A673 (cell line): ENCODE measurements around the gene TMEM18.

Experiments used
- EZH2 ChIP-seq: fragments of 200-600 bp; sonication (generic); IDR thresholded peaks from 2 replicates; pipeline ENCODE4 v1.6.1; 2017; ENCODE audit warnings: borderline replicate concordance, low read depth, mild to moderate bottlenecking, mixed read lengths, antibody characterized with exemption, low read length; ENCODE audit not compliant: poor library complexity, severe bottlenecking
- TF ChIP-seq, protein P1 (sequence below): fragments of 300-800, 200-600 bp; sonication (generic); conservative IDR thresholded peaks from 2 replicates; pipeline ENCODE4 v1.5.1; 2017; ENCODE audit warnings: low read depth, mild to moderate bottlenecking, antibody characterized with exemption, low read length, moderate library complexity, mixed read lengths

DNA sequence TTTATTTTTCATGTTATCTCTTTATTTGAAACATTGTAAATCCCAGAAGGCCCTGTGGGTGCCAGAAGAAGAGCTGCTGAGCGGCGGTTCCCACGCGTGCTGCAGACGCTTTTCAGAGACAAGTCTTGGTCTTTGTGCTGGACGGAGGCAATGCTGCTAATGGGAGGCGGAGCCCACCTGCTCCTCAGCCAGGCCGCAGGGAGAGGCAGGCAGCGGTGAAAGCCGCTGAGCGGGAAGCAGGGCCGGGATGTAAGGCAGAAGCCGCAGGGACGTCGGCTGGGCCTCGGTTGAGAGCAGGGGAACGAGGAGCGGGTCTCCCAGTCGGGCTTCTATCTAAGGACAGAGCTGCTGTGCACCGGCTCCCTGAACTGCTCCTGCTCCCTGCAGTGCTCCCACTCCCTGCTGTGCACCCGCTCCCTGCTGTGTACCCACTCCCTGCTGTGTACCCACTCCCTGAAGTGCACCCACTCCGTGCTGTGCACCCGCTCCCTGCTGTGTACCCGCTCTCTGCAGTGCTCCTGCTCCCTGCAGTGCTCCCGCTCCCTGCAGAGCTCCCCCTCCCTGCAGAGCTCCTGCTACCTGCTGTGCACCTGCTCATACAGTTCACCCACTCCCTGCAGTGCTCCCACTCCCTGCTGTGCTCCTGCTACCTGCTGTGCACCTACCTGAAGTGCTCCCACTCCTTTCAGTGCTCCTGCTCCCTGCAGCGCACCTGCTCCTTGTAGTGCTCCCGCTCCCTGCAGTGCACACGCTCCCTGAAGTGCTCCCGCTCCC lies 16.4 kb downstream of the TMEM18 start:
- TF ChIP-seq, protein P1, sequence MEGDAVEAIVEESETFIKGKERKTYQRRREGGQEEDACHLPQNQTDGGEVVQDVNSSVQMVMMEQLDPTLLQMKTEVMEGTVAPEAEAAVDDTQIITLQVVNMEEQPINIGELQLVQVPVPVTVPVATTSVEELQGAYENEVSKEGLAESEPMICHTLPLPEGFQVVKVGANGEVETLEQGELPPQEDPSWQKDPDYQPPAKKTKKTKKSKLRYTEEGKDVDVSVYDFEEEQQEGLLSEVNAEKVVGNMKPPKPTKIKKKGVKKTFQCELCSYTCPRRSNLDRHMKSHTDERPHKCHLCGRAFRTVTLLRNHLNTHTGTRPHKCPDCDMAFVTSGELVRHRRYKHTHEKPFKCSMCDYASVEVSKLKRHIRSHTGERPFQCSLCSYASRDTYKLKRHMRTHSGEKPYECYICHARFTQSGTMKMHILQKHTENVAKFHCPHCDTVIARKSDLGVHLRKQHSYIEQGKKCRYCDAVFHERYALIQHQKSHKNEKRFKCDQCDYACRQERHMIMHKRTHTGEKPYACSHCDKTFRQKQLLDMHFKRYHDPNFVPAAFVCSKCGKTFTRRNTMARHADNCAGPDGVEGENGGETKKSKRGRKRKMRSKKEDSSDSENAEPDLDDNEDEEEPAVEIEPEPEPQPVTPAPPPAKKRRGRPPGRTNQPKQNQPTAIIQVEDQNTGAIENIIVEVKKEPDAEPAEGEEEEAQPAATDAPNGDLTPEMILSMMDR = no peak
- no peak for TF ChIP-seq EZH2
